HG03442 (cell line): ENCODE data around the gene ZNF443.
"Not testable (repeated sequence)": the region's sequence is repeated elsewhere in the genome, so short reads cannot be mapped to it uniquely, and the experiment has no call there.

Experiments used
- ATAC-seq: cut with Tn5 transposase; IDR thresholded peaks from one replicate; pipeline ENCODE4 v1.9.1; 2021; ENCODE audit warnings: mild to moderate bottlenecking, moderate library complexity; ENCODE audit not compliant: unreplicated experiment

The ZNF443 gene

DNA sequence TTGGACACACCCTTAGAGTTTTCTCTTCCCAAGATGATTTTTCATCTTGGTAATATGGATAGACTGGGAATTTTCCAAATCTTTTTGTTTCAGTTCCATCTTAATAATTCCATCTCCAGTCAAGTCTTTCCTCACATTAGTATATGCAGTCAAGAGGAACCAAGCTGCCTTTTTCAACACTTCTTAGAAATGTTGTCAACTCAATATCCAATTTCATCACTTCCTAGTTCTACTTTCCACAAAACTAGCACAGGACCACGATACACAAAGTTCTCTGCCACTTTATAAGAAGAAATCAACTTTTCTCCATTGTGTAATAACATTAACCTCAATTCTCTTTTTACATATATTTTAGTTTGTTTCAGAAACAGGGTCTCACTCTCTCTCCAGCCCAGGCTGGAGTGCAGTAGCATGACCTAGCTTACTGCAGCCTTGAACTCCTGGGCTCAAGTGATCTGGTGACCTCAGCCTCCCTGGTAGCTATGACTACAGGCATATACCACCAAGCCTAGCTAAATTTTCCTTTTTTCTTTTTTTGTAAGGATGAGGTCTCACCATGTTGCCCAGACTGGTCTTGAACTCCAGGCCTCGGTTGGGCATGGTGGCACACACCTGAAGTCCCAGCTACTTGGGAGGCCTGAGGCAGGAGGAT, 15.5 kb downstream of the ZNF443 start:
- ATAC-seq = no peak

GRCh38 chr19:12417273-12417672, 23.5 kb downstream of the ZNF443 start:
- ATAC-seq = not testable (repeated sequence)

DNA sequence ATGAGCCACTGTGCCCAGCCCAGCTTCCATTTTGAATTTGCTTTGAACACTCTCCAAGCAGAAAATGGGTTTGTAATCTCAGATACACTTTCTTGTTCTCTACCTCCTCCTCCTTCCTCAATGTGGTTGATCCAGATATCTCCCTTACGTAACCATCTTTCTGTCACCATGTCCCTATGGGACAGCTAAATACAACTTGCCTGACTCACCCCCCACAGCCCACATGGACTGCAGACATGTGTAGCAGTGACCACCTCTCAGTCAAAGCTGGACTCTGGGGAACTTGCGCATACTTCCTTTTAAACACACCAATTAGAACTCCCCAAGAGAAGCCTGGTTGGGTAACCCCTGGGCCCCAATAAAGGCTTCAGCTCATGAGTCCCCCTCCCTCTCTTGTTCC, 28.9 kb downstream of the ZNF443 start:
- no peak for ATAC-seq

DNA sequence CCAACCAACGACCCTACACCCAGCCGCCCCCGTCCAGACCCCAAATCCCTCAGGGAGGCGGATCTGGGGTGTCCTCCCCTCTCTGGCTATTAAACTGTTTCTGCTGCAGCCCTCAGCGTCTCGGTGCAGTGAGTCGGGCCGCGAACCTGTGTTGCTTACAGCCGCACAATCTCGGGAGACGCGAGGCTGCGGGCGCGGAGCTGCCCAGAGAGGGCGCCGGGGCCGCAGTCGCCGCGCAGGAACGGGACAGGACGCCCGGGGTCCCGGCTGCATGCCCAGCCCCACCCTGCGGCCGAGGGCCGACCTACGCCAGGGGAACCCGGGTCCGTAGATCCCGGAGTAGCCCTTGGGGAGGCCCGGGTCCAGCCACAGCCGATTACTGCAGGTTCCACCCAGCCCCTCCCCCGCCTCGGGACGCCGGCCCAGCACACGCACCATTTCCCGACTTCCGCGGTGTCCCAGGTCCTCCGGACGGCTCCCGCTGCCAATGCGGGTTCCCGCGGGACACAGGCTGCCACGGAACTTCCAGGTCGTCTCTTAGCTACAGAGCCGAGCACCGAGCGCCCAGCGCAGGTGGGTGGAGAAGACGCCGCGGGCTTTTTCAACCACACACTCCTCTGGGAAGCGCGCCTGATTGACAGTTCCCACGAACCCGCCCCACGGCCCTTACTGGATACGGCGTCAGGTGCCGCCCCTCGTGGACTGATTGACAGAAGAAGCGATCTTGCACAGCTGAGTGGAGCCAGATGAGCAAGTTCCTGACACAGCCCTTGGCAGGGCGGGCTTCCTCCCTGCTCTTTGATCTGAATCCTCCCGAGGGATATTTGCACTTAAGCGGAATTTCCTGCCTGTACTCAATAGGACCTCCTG, 40.0 kb downstream of the ZNF443 start, which contains the start of gene ZNF799:
Gene ZNF799, minus strand, starts transcription at position 639 of the 870 bp plus-strand sequence. Its CDS starts 201 bp downstream, at position 438.
- ATAC-seq = peak; percentile 88

DNA sequence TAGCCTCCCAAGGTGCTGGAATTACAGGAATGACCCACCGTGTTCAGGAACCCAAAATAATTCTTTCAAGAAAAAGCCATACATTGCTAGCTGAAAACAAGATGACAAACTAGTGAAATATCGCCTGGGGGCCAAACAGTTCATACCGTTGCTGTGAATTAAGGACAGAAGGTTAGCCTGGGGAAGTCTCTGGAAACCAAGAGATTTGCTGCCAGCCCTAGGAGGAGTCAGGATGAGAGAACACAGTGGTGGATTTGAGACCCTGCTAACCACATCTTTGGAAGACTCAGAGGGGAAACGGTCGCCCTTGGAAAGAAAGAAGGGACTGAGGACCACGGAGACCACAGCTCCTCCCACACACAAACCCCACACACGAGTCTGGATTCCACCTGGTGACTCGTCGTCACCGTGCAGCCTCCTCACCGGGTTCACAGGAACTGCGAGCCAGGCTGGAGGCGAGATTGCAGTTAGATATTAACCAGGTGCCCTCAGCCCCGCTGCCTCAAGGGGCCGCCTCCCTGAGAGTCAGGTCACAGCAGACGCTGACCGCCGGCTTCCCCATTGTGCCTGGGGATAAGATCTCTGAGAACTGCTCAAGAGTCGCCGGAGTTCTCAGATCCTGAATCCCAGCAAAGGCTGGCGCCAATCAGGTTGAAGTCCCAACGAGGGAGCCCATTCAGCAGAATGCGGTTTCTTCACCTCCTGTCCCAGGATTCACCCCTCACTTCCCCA, 40.8 kb downstream of the ZNF443 start:
- ATAC-seq = peak; percentile 26

GRCh38 chr19:12391148-12391547, 49.7 kb downstream of the ZNF443 start:
- not testable (repeated sequence) for ATAC-seq

DNA sequence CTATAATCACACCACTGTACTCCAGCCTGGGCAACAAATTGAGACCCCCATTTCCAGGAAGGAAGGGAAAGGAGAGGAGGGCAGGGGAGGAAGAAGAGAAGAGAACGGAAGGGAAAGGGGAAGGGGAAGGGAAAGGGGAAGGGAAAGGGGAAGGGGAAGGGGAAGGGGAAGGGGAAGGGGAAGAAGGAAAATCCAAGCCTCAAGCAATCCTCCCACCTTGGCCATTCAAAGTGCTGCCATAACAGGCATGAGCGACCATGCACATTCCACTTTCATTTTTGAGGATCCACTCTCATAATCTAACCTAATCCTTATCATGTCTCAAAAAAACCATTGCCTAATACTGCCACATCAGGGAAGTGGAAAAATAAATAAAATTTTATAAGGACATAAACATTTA, 54.5 kb downstream of the ZNF443 start:
- not testable (repeated sequence) for ATAC-seq

DNA sequence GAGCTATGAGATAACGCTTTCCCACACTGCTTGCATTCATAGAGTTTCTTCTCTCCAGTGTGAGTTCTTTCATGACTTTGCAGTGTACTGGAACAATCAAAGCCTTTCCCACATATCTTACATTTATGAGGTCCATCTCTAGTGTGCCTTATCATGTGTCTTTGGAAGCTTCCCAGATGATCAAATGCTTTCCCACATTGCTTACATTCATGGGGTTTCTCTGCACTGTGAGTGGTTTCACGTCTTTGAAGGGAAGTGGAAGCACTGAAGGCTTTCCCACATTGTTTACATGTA, 60.4 kb downstream of the ZNF443 start:
- ATAC-seq = no peak

DNA sequence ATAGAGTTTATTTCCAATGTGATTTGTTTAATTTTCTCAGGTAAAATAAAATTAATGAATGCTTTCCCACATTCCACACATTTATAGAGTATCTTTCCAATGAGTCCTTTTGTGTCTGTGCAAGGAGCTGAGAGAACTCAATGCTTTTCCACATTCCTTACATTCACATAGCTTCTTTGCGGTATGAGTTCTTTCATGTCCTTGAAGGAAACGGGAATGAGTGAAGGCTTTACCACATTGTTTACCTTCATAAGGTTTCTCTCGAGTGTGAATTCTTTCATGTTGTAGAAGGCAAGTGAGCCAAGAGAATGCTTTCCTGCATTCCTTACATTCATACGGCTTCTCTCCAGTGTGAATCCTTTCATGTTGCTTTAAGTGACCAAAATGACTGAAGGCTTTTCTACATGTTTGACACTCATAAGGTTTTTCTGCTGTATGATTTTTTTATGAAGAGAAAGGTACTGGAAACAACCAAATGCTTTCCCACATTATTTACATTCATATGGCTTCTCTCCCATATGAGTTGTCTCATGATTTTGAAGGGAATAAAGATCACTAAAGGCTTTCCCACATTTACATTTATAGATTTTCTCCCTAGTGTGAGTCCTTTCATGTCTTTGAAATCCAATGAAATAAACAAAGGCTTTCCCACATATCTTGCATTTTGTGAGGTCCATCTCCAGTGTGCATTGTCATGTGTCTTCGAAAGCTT, 60.9 kb downstream of the ZNF443 start:
- ATAC-seq = no peak
